ENCODE measurements around the gene DYNC2LI1.

Gene DYNC2LI1

DNA sequence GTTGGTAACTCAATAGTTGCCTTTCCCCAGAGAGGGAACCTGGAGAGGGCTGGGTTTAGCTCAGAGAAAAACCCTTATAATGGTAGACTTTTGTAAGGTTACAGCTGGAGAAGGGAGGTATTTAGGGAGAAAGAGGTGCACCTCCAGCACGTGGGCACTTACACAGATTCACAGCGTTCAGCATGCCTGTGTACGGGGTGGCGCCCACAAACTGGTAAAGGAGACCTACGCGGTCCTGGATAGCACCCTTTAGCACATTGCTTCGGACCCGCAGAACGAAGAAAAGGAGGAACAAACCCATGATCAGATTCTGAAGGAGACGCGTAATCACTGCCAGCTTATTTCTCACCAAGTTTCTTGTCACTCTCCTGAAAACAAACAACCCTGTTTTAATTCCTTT is 49.9 kb downstream of the DYNC2LI1 start:
- TF ChIP-seq, protein P1, sequence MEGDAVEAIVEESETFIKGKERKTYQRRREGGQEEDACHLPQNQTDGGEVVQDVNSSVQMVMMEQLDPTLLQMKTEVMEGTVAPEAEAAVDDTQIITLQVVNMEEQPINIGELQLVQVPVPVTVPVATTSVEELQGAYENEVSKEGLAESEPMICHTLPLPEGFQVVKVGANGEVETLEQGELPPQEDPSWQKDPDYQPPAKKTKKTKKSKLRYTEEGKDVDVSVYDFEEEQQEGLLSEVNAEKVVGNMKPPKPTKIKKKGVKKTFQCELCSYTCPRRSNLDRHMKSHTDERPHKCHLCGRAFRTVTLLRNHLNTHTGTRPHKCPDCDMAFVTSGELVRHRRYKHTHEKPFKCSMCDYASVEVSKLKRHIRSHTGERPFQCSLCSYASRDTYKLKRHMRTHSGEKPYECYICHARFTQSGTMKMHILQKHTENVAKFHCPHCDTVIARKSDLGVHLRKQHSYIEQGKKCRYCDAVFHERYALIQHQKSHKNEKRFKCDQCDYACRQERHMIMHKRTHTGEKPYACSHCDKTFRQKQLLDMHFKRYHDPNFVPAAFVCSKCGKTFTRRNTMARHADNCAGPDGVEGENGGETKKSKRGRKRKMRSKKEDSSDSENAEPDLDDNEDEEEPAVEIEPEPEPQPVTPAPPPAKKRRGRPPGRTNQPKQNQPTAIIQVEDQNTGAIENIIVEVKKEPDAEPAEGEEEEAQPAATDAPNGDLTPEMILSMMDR (IDR thresholded peaks at IDR 0.05; ENCODE audit: low read length, missing control alignments), result no peak
- no peak for DNase-seq (ENCODE audit: low read depth)
- no peak overlapping the region for H3K4me3 ChIP-seq (replicated peaks; ENCODE audit: low read depth, low read length)

DNA sequence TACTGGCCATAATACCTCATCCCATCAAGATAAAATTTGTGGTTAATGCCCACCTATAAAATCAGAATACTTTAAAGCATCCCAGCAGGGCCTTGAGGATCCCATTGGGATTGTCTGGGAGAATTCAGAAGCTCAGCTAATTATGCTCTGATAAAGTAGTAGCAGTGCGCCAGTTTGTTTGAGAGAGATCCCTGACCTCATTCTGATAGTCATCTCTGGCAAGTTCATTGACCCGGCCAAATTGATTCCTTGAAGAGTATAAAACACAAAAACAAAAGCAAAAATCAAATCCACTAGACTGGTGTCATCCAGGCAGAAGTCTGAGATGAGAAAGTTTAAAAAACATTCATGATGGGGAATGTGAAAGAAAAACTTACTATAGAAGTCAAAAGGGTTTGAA is 50.7 kb downstream of the DYNC2LI1 start:
- DNase-seq (ENCODE audit: low read depth), result no peak
- no peak overlapping the region for H3K4me3 ChIP-seq (replicated peaks; ENCODE audit: low read depth, low read length)
- TF ChIP-seq, protein P1 (IDR thresholded peaks at IDR 0.05; ENCODE audit: low read length, missing control alignments), result no peak

DNA sequence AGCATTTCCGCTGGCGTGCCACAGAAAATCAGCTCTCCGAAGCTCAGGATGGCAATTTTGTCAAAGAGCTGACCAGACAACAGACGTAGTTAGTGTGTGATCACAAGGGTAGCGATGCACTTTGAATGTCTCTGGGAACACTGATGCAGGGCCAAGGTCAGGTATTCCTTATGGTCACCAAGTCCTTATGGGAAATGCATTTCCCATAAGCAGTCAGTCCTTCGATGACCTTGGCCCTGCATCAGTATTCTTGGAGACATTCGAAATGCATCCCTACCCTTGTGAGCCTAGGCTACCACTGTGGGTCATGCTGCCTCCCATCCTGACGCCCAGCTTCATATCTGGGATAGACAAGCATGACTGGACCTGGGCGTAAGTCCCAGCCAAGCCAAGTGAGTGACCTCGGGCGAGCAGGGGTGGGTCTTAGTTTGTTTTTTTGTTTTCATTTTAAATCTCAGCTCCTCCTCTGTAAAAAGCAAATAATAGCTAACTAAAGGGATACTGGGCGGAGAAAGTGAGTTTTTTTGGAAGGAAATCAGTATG is 51.2 kb downstream of the DYNC2LI1 start:
- no peak overlapping the region for H3K4me3 ChIP-seq (replicated peaks; ENCODE audit: low read depth, low read length)
- DNase-seq (ENCODE audit: low read depth), result no peak
- TF ChIP-seq, protein P1 (IDR thresholded peaks at IDR 0.05; ENCODE audit: low read length, missing control alignments), result no peak

DNA sequence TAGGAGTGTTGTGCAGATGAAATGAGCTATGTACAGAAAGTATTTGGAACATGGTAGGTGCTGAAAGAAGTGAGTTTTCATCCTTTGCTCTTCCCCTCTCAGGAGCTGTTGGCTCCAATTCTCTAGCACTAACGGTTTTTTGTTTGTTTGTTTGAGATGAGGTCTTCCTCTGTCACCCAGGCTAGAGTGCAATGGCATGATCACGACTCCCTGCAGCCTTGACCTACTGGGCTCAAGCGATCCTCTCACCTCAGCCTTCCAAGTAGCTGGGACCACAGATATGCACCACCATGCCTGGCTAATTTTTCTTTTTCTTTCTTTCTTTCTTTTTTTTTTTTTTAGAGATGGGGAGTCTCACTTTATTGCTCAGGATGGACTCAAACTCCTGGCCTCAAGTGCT is 52.0 kb downstream of the DYNC2LI1 start:
- no peak overlapping the region for H3K4me3 ChIP-seq (replicated peaks; ENCODE audit: low read depth, low read length)
- TF ChIP-seq, protein P1 (IDR thresholded peaks at IDR 0.05; ENCODE audit: low read length, missing control alignments), result no peak
- no peak for DNase-seq (ENCODE audit: low read depth)

DNA sequence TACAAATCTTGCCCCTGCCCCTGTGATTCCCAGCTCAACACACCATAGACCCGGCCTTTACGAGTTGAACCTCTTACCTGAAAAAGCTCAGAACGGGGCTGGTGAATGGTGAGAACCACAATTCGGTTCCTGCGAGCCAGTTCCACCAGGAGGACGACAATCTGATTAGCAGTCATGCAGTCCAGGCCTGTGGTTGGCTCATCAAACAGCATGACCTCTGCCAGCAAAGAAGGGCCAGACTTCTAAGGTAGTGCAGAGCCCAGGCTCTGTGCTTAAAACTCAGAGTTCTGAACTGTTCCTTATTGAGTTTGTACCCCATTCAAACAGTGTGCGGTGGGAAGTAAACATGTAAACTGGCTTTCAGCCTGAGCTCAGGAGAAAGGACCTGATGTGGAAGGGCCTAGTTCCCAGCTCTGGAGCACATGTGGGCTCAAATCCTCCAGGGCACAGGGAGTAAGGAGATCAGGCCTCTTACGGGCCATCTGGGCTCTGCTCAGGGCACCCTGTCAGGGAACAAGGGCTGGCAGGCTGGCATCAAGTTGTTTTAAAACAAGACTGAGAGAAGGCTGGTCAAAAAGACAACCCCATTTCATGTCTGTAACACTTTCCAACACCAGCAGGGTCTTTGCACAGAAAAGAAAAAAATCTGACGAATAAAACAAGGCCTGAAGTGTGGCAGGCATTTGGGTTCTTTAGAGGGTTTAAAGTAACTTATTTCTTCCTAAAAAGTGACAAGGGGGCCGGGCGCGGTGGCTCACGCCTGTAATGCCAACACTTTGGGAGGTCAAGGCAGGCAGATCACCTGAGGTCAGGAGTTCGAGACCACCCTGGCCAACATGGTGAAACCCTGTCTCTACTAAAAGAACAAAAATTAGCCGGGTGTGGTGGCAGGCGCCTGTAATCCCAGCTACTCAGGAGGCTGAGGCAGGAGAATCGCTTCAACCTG is 52.7 kb downstream of the DYNC2LI1 start:
- no peak for DNase-seq (ENCODE audit: low read depth)
- no peak overlapping the region for H3K4me3 ChIP-seq (replicated peaks; ENCODE audit: low read depth, low read length)
- TF ChIP-seq, protein P1 (IDR thresholded peaks at IDR 0.05; ENCODE audit: low read length, missing control alignments), result no peak

DNA sequence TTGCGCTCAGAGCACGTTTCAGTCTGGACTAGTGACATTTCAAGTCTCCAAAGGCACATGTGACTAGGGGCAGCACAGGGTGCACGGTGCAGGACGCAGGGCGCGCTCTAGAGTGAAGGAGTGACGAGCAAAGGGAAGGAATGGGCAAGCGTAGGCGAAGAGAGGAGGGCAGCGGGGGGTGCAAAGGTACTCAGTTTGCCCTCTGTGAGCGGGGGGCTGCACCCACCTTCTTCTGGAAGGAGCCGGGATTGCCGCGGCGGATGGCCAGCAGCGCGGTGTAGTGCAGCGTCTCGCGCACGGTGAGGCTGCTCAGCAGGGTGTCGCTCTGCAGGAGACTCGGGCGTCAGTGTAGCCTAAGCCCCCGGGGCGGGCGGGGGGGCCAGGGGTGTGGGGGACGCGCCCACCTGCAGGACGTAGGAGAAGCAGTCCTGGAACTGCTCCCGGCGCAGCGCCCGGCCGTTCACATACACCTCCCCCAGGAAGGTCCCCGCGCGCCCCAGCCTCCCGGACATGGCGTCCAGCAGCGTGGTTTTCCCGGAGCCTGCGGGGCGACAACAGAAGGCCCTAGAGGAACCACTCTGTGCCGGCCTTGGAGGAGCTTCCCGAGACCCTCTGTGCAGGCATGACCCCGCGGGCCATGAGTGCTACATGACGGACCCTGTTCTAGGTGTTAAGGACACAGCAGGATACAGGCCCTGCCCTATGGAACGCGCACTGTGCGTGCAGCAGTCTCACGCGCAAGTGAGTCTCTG is 57.9 kb downstream of the DYNC2LI1 start:
- TF ChIP-seq, protein P1 (IDR thresholded peaks at IDR 0.05; ENCODE audit: low read length, missing control alignments), result no peak
- H3K4me3 ChIP-seq (replicated peaks; ENCODE audit: low read depth, low read length), result no peak overlapping the region
- no peak for DNase-seq (ENCODE audit: low read depth)

All from fibroblast of pulmonary artery (primary cell).